GM21737 (cell line): ENCODE results near the gene CDC42EP3.

Experiments used
- ATAC-seq: cut with Tn5 transposase; IDR thresholded peaks from one replicate; pipeline ENCODE4 v1.9.1; 2021; ENCODE audit warnings: mild to moderate bottlenecking, moderate library complexity; ENCODE audit not compliant: unreplicated experiment

CDC42EP3 gene

DNA sequence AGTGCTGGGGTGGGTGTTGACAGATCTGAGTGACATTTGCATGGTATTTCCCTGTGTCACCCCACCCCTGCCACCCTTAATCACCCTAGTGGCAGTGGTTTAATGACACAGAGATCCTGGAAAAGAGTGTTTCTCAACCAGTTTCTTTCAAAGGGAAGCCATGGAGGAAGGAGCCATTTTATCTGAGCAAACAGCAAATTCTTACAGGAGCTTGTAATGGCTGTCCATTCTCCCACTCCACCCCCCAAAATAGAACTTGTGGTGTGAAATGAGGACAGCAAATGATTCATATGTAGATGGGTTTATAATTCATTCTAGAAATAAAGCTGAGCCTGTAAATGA is 51.5 kb downstream of the CDC42EP3 start:
- ATAC-seq, result no peak

DNA sequence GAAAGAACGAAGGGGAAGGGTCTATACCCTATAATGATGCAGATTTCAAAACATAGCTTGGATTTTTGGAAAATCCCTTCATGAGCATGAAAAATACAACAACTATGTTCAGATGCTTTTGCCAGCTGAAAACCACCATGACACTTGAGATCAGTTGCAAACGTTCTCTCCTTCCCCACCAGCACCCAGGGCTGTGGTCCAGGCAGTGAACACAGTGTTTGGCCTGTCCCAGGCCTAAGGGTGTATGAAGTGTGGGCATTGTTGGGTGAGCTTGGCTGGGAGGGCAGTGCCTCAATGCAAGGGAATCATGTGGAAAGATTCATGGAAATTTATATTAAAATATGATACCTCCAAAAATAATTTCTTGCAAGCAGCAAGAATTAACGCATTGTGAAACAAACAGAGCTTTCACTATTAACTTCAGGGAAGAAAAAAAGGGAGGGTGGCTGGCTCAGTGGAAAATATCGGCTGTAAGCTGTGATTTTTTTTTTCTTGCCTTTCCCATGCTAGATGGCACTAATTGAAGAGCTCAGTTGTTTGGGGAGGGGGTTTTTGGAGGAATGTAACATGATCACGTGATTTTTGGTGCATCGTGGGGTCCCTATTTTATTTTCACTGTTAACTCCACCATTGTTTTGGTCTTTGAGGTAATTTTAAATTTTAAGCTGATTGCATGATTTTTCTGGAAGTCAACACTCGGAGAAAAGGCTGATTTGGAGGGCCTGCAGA is 52.0 kb downstream of the CDC42EP3 start:
- ATAC-seq, result no peak

DNA sequence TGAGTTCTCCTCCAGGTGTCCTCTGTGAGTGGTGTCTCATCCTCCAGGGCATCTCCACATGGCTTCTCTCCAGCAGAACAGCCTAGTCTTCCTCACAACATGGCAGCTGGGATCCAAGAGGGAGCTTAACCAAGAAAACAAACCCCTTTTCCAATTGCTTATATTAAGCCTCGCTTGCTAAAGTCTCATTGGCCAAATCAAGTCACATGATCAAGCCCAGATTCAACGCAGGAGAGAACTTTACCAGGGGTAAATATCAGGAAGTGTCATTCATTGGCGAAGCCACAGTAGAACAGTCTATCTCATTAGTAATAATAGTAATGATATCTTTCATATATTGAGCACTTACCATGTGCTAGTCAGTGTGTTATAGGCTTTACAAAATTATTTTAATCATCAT is 53.1 kb downstream of the CDC42EP3 start:
- ATAC-seq, result no peak

DNA sequence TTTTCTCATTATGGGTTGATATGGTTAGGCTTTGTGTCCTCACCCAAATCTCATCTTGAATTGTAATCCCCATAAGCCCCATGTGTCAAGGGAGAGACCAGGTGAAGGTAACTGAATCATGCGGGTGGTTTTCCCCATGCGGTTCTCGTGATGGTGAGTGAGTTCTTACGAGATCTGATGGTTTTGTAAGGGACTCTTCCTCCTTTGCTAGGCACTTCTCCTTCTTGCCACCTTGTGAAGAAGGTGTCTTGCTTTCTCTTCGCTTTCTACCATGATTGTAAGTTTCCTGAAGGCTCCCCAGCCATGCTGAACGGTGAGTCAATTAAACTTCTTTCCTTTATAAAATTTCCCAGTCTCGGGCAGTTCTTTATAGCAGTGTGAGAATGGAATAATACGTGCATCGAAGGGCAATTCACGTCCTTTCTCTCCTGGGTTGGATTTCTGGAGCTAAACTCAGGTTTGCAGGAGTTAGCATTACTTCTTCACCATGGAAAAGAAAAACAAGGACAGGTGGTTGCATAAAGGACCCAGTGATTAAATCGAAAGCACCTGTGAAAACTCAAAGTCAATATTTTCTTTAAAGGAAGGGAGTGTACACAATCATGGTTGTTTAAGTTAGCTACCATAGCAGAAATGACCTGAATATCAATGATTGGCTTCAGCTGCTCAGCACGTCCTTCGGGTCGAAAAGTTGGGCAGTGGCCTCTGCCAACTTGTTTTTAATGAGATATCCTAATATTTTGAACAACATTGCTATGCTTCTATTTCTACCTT is 54.1 kb downstream of the CDC42EP3 start:
- ATAC-seq, result no peak

DNA sequence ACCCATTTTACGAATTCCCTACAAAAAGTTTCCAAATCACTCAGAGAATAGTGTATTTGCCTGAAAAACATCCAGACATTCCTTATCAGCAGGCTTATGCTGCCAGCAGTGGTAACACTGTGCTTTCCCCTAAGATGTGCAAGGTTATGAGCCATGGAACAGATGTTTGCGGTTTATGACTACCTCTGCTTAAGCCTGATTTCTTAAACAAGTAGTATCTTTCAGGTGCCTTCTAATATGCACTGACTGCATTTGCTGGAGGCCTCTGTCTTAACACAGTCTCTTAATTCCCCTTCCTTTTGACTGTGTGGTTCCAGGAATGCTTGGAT is 54.8 kb downstream of the CDC42EP3 start:
- no peak for ATAC-seq

DNA sequence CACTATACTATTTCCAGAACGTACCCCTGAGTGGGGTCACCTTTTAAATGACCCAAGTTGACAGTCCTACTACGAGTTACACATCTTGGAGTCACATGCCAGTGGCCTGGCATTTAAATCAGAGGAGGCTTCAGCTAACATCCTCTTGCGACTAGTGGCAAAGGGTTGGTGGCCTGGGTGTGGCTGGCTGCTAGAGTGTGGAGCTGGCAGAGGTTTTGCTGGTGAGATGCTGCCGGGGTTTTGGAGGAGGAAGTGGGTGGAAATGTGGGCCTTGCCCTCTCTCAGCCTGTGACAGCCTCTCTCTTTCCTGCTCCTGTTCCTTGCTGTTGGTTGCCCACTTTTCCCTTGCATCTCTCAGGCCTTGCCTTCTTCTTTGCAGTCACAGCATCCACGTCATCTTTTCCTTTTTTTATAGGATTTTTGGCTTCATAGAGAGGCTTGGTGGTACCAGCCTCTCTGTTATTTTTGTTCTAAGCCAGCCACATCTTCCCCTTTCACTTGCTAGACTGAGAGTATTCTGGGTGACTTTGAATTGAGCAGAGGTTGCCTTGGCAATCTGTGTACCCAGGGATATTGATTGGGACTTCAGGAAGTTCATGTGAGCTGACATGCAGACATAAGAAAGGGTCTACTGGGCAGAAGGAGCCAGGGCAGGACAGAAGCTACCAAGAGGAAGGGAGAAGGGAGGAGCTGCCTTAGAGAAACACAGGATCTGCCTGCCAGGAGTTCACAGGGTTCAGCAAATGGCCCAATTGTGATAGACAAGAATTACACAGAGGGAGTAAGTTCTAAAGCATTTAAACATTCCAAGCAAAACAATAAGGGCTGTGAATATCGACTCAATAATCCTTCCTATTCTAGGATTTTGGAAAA is 55.4 kb downstream of the CDC42EP3 start:
- peak; percentile 59 for ATAC-seq

DNA sequence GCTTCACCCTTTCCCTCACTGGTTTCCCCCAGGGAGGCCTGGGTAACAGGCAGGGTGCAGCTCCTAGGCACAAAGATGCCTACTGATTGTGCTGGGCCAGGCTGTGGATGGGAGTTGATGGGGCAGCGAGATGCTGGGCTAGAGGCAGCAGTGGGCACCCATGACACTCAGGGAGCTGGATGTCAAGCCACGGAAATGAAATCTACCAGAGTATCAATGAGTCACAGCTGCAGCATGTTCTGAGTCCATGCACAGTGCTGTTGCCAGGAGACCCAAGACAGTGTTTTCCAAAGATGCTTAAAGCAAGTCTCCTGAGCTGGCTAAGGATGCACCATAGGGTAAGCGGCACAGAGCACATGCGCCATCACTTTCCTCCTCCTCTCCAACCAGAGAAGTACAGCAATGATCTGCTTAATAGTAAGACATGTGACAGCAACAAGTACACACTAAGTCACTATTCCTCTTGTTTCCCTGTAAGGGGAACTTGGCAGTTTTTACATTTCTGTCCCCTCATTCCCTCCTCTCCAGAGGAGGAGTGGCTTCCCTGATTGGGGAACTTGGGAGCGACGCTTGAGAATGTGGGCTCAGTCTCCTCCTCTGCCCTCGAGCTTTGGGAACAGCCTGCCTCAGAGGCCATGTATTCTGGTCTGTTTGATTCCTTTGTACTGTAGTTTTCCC is 57.2 kb downstream of the CDC42EP3 start:
- ATAC-seq, result no peak

DNA sequence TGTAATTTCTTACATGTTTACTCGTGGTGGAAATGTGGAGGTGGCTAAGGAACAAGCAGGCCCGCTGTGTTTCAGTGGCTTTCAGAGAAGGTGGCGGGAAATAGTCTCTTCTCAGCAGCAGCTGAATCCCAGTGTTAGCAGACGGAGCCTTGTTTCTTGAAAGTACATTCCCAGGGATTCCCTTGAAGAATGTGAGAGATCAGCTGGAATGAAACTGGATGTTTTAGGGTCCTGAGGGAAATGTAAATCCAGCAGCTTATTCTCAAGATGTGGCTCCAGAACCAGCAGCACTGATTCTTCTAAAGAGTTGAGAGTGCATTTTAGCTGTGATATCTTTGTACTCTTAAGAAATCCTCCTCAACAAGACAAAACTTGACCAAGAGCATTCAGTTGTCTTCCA is 59.1 kb downstream of the CDC42EP3 start:
- no peak for ATAC-seq

DNA sequence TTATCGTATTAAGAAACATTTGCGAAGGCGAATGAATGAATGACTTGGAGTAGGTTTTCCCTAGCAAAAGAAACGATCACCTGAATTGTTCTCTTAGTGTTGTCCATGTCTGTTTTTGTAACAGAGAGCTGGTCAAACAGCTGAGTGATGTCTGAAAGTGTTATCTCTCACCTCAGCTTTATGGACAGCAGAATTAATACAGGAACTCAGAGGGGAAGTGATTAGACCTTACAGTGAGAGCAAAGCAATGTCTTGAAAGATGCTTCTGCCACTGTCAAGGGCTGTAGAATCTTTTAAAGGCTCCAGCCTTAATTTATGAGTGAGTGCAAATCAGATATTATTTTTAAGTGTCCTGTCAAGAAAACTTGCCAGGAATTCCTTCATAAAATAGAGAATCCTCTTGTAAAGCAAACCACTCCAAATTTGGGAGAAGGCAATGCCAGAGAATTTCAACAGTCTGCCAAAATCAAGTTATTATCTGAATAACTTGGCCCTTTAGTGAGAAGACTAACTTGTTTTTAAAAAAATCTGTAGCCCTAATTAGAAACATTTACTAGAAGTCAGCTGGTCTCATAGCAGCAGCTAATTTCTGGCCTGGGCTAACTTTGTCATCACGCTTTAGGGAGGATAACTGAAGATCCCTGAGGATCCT is 60.7 kb downstream of the CDC42EP3 start:
- no peak for ATAC-seq

DNA sequence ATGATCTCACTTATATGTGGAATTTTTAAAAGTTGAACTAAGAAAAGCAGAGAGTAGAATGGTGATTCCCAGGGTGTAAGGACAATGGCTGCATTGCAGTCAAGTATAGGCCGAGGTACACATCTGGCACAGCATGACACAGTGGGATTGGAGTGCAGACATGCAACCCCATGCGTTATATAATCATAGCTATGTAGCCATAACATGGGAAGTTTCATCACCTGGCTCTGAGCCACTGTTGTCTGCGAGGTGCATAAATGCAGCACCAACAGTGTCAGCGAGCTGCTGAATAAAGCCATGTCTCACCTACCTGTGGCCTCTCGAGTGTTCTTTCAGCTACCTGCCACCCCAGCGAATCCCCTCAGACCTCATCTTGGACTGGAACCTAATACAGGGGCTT is 61.7 kb downstream of the CDC42EP3 start:
- ATAC-seq, result no peak

DNA sequence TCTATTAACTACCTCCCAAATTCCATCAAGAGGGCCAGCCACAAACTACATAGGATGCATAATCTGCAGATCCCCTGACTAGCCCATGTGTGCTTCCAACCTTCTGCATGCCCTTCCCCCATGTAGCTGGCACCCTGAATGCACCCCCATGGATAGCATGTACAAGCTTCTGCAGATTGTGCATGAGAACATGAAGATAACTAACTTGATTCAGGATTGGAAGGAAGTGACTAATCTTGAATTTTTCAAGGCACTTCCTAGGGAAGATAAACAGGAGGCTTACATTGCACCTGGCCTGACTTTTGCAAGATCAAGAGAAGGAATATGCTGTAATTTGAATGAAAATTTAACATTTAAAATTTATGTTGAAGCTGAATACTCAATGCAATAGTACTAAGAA is 66.7 kb downstream of the CDC42EP3 start:
- no peak for ATAC-seq

DNA sequence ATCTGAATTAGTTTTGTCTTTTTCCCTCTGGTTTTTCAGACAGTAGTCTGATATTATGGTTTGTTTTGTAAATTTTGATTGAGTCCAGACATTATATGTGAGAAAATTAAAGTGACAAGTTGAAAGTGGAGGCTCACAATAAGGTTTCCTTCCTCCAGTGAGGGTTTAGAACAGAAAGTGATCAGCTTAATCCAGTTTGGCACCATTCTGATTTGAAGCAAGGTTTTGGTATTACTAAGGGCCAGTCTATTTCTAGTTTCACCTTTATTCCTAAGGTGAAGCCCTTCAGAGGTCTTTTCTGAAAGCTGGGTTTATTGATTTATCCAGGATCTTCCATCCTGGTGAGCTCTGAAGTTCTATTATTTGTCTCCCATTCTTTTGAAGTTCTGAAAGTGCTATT is 68.7 kb downstream of the CDC42EP3 start:
- no peak for ATAC-seq

DNA sequence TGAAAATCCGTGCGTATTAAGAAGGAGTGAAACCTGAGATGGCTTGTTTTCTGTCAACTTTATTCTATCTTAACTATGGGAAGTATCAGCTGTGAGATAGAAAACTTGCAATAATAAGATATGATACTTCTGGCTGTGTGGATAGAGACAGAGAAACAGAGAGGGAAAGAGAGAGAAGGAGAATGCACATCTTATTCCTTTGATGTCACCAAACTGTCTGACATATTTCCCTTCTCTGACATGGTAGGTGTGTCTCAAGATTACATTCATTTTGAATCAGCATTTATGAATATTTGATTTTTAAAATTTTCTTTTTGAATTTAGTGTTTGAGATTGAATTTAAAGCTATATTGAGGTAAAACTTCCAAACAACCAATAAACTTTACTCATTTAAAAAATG is 69.4 kb downstream of the CDC42EP3 start:
- no peak for ATAC-seq

DNA sequence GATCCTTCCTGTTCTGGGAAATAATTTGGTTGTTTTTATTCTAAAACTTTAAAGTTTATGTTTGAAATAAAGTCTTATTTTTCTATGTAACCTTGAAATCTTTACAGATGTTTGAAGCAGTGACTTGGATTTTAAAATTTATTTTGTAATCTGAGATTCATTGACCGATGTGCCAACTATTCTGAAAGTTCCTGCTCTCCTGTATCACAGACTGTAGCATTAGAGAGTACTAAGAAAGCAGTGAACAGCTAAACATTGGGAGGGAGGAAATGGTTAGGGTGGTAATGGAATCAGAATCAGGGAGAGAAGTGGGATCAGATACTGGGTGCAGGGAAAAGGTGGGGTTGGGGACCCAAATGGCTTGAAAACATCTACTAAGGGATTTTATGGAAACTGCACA is 69.9 kb downstream of the CDC42EP3 start:
- ATAC-seq, result no peak

DNA sequence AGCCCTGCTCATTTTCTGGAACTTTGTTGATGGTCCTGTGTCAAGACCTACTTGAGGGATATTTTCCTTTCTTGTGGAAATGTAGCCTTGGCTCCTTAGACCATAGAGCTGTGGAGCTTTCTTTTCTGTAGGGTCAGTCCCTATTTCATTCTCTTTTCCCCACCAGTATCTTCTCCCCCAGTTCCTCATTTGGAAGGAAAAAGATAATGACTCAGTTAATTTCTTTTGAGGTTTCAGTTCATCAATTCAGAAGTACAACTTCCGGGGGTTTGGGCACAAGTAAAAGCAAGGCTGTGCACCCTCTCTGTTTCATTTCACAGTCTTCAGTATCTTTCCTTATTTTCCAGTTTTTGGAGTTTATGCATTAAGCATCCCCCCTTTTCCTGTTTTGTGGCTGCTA is 70.7 kb downstream of the CDC42EP3 start:
- no peak for ATAC-seq

DNA sequence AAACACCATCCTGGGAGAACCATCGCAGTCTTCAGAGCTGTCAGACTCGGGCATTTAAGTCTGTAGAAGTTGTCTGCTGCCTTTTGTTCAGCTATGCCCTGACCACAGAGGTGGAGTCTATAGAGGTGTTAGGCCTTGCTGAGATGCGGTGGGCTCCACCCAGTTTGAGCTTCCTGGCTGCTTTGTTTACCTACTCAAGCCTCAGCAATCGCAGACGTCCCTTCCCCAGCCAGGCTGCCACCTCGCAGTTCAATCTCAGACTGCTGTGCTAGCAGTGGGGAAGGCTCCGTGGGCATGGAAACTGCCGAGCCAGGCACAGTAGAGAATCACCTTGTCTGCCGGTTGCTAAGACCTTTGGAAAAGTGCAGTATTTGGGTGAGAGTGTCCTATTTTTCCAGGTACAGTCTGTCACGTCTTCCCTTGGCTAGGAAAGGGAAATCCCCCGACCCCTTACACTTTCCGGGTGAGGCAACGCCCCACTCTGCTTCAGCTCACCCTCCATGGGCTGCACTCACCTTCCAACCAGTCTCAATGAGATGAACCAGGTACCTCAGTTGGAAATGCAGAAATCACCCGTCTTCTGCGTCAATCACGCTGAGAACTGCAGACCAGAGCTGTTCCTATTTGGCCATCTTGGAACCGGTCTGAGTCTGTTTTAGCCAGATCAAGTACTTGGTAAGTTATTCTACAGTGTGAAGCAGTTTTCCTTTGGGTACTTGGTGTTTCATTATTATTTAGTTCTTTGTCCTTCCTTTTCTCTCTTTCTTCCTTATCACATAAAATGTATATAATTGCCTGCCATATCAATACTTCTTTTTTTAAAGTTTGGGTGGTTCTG is 71.5 kb downstream of the CDC42EP3 start:
- ATAC-seq, result no peak

DNA sequence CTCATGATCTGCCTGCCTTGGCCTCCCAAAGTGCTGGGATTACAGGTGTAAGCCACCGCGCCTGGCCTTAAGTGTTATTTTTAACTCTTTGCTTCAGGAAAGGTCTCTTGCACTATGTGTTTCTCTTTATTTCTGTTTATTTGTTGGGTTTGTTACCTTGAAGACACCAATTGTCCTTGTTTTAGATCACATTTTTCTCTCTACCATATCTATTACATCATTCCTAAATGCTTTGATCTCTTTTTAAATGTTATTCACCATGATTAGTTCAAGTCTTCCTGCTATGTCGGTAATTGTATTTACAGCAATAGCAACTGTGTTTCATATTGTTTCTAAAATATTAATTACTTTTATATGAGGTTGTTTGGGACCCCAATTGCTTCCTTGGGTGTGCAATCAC is 77.7 kb downstream of the CDC42EP3 start:
- ATAC-seq, result no peak

DNA sequence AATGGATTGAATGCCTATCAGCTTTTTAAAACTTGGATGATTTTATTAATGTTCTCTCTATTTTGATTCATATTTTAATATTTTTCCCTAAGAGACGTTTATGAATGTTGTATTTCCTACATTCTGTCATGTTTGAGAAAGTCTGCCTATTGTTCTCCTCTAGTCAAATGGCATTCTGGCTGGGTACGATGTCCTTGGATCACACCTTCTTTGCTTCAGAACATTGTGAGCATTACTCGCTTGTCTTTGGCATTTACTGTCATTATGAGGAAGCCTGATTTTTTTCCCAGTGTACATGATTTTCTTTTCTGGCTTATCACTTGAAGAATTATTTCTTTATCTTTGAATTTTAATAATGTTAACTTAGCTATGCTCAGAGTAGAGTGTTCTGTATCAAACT is 78.4 kb downstream of the CDC42EP3 start:
- ATAC-seq, result no peak
